HepG2 (cell line): ENCODE measurements around the gene NEMP2. TPM values are rescaled to one million over a fixed set of nuclear protein-coding genes. Genes with fewer than 3 reads are reported as not detected.

Experiments
- ARNT ChIP-seq: fragments of 450-650 bp; IDR thresholded peaks from 2 replicates; pipeline ENCODE4 v1.6.1; 2017
- EHMT2 ChIP-seq: fragments of 200-600 bp; sonication (generic); IDR thresholded peaks from 2 replicates; pipeline ENCODE4 v1.7.0; 2017; ENCODE audit warnings: antibody characterized with exemption, low read depth, low read length, borderline replicate concordance
- FOSL1 ChIP-seq: sonication (generic); formaldehyde crosslinking; IDR thresholded peaks from 2 replicates; pipeline ENCODE4 v1.9.0; 2021; ENCODE audit warnings: missing genetic modification reagents, borderline replicate concordance
- MATR3 ChIP-seq: sonication (generic); formaldehyde crosslinking; IDR thresholded peaks from 2 replicates; pipeline ENCODE4 v1.4.0; 2020; ENCODE audit warnings: missing genetic modification reagents
- NFKB2 ChIP-seq: sonication (generic); formaldehyde crosslinking; IDR thresholded peaks from 2 replicates; pipeline ENCODE4 v1.4.0; 2020; ENCODE audit warnings: missing genetic modification reagents, borderline replicate concordance
- NR3C1 ChIP-seq: sonication (generic); formaldehyde crosslinking; IDR thresholded peaks from 2 replicates; pipeline ENCODE4 v1.4.0; 2020; ENCODE audit warnings: missing genetic modification reagents
- RARA ChIP-seq: IDR thresholded peaks from 2 replicates; pipeline ENCODE4 v1.6.1; 2016; ENCODE audit warnings: missing genetic modification reagents, missing compliant biosample characterization
- SMARCE1 ChIP-seq: fragments of 450-650 bp; IDR thresholded peaks from 2 replicates; pipeline ENCODE4 v1.6.1; 2017; ENCODE audit warnings: borderline replicate concordance
- SRSF4 ChIP-seq: fragments of 200-400 bp; formaldehyde crosslinking; IDR thresholded peaks from one replicate; pipeline ENCODE4 v1.6.1; 2018; ENCODE audit warnings: mild to moderate bottlenecking, low read depth, low read length, moderate library complexity; ENCODE audit not compliant: poor library complexity, severe bottlenecking
- USF2 ChIP-seq, 2 experiments: sonication (generic) in 1 of 2; formaldehyde crosslinking in 1 of 2; IDR thresholded peaks; 2 replicates each; pipeline versions ENCODE4 v1.5.1 to v1.6.1; 2011 to 2020; ENCODE audit warnings: borderline replicate concordance in 1 of 2, low read depth in 1 of 2, low read length in 1 of 2, mild to moderate bottlenecking in 1 of 2, missing genetic modification reagents in 1 of 2, moderate library complexity in 1 of 2
- ZBTB43 ChIP-seq: sonication (generic); formaldehyde crosslinking; conservative IDR thresholded peaks from 2 replicates; pipeline ENCODE4 v1.4.0; 2020; ENCODE audit warnings: missing genetic modification reagents
- ZFP37 ChIP-seq: sonication (generic); formaldehyde crosslinking; IDR thresholded peaks from 2 replicates; pipeline ENCODE4 v1.4.0; 2020; ENCODE audit warnings: missing genetic modification reagents, borderline replicate concordance
- ZNF207 ChIP-seq: fragments of 450-650 bp; IDR thresholded peaks from 2 replicates; pipeline ENCODE4 v1.6.1; 2016; ENCODE audit warnings: antibody characterized with exemption, borderline replicate concordance
- ZNF30 ChIP-seq: sonication (generic); formaldehyde crosslinking; IDR thresholded peaks from 2 replicates; pipeline ENCODE4 v1.5.0; 2020; ENCODE audit warnings: mild to moderate bottlenecking, missing genetic modification reagents
- ZNF317 ChIP-seq: sonication (generic); formaldehyde crosslinking; IDR thresholded peaks from 2 replicates; pipeline ENCODE4 v1.5.0; 2020; ENCODE audit warnings: mild to moderate bottlenecking, missing genetic modification reagents
- ZNF468 ChIP-seq: sonication (generic); formaldehyde crosslinking; IDR thresholded peaks from 2 replicates; pipeline ENCODE4 v1.8.0; 2022; ENCODE audit warnings: mild to moderate bottlenecking, moderate library complexity, missing genetic modification reagents
- ZNF512 ChIP-seq: sonication (generic); formaldehyde crosslinking; IDR thresholded peaks from 2 replicates; pipeline ENCODE4 v1.4.0; 2020; ENCODE audit warnings: mild to moderate bottlenecking, missing genetic modification reagents
- polyA plus RNA-seq, 8 experiments: library from polyadenylated mRNA; depleted of rRNA in 3 of 8; stranded (reverse) in 7 of 8; unstranded in 1 of 8; fragments of >200 nt; fragmentation: Illumina TruSeq in 4 of 8; extraction: Trizol in 4 of 8; gene quantifications; 2 replicates each; pipeline versions ENCODE4 v1.2.1 to v1.2.3, GENCODE V29; 2011 to 2016; ENCODE audit warnings: low read depth in 4 of 8, missing spikeins in 1 of 8, mixed read lengths in 1 of 8; ENCODE audit not compliant: insufficient read depth in 1 of 8
- total RNA-seq, 5 experiments: library from RNA; depleted of rRNA; stranded (reverse); fragments of >200 nt; fragmentation: Illumina TruSeq; extraction: Trizol; gene quantifications; 2 replicates each; pipeline ENCODE4 v1.2.3, GENCODE V29; 2016; ENCODE audit warnings: low read depth in 1 of 5
- TF ChIP-seq, protein P1 (sequence below): sonication (generic); formaldehyde crosslinking; IDR thresholded peaks from 2 replicates; pipeline ENCODE4 v1.5.1; 2020; ENCODE audit warnings: mild to moderate bottlenecking, missing genetic modification reagents, borderline replicate concordance

Gene NEMP2
- total and polyA plus RNA-seq, 2 of the 13 experiments (the other 11 are each of a cell fraction or from before 2014, with no cell fraction given) = 2.4 to 9.8 TPM

DNA sequence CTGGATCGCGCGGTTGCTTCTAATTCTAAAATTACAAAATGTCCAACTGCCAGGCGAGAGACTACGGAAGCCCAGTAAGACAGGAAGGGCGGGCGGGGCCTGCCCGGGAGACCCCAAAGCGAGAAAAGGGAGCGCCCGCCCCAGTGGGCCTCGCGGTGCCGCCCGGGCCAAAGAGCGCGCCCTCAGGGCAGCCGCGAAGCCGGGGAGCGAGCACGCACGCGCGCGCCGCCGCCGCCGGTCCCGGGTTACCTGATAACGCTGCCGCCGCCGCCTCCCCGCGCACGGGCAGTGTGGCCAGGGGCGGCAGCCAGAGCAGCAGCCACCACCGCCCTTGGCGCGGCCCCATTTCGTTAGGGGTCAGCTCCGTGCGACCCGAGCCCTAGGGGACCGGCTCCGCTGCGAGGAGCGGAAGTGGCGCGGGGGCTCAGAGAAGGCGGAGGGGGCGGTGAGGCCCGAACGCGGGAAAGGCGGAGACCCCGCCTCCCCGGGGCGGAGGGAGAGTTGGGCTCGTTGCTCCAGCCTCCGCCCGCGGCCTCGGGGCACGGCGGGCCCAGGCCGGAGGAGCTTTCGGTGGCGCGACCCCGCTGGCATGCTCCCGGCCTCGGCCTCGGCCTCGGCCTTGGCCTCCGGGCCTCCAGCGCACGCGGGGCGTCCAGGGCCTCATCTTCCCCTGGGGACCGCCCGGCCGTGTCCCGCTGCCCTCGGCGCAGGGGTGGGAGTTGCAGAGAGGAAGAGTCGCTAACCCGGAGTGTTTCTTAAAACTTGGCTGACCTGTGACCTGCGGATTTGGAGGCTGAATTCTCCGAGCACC lies at the start of gene NEMP2 (continued):
- TF ChIP-seq ZBTB43 = peak; percentile 86
- peak; percentile 7; the same call in 1 of the 2 replicates for TF ChIP-seq ZNF512 (CRISPR knock-in tag)
- TF ChIP-seq ZNF317 = no peak; the same call in none of the 2 replicates
- TF ChIP-seq EHMT2 = 0 out of 2 replicates have a peak, but pooled peaks have one; percentile 36
- TF ChIP-seq USF2 (IDR thresholded peaks at IDR 0.05; ENCODE audit: low read depth, low read length) = no peak
- TF ChIP-seq USF2 (CRISPR knock-in tag; IDR thresholded peaks at IDR 0.05; ENCODE audit: borderline replicate concordance) = no peak; the same call in 1 of the 2 replicates
- no peak for TF ChIP-seq NR3C1 (CRISPR knock-in tag)
- TF ChIP-seq MATR3 (CRISPR knock-in tag) = no peak
- TF ChIP-seq FOSL1 (CRISPR knock-in tag) = no peak
- TF ChIP-seq RARA (CRISPR knock-in tag) = peak; percentile 60; the same call in 1 of the 2 replicates
- TF ChIP-seq SMARCE1 = no peak
- TF ChIP-seq, protein P1, sequence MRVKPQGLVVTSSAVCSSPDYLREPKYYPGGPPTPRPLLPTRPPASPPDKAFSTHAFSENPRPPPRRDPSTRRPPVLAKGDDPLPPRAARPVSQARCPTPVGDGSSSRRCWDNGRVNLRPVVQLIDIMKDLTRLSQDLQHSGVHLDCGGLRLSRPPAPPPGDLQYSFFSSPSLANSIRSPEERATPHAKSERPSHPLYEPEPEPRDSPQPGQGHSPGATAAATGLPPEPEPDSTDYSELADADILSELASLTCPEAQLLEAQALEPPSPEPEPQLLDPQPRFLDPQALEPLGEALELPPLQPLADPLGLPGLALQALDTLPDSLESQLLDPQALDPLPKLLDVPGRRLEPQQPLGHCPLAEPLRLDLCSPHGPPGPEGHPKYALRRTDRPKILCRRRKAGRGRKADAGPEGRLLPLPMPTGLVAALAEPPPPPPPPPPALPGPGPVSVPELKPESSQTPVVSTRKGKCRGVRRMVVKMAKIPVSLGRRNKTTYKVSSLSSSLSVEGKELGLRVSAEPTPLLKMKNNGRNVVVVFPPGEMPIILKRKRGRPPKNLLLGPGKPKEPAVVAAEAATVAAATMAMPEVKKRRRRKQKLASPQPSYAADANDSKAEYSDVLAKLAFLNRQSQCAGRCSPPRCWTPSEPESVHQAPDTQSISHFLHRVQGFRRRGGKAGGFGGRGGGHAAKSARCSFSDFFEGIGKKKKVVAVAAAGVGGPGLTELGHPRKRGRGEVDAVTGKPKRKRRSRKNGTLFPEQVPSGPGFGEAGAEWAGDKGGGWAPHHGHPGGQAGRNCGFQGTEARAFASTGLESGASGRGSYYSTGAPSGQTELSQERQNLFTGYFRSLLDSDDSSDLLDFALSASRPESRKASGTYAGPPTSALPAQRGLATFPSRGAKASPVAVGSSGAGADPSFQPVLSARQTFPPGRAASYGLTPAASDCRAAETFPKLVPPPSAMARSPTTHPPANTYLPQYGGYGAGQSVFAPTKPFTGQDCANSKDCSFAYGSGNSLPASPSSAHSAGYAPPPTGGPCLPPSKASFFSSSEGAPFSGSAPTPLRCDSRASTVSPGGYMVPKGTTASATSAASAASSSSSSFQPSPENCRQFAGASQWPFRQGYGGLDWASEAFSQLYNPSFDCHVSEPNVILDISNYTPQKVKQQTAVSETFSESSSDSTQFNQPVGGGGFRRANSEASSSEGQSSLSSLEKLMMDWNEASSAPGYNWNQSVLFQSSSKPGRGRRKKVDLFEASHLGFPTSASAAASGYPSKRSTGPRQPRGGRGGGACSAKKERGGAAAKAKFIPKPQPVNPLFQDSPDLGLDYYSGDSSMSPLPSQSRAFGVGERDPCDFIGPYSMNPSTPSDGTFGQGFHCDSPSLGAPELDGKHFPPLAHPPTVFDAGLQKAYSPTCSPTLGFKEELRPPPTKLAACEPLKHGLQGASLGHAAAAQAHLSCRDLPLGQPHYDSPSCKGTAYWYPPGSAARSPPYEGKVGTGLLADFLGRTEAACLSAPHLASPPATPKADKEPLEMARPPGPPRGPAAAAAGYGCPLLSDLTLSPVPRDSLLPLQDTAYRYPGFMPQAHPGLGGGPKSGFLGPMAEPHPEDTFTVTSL = peak; percentile 77
- peak; percentile 99 for TF ChIP-seq NFKB2 (CRISPR knock-in tag)
- TF ChIP-seq SRSF4 = no peak
- no peak; the same call in 1 of the 2 replicates for TF ChIP-seq ZNF30 (CRISPR knock-in tag)
- TF ChIP-seq ZNF207 = no peak
- TF ChIP-seq ZNF468 (CRISPR knock-in tag) = peak; percentile 87; the same call in 1 of the 2 replicates
- TF ChIP-seq ZFP37 (CRISPR knock-in tag) = no peak
- no peak for TF ChIP-seq ARNT
